GM18868 (cell line): Measurements from ENCODE around the gene C18orf32.
A peak's percentile ranks its signal among the peaks of the same experiment; 100 is the strongest.
"Not testable (repeated sequence)": the region's sequence is repeated elsewhere in the genome, so short reads cannot be mapped to it uniquely, and the experiment has no call there.

Experiments
- ATAC-seq: cut with Tn5 transposase; IDR thresholded peaks from one replicate; pipeline ENCODE4 v1.9.1; 2021; ENCODE audit warnings: mild to moderate bottlenecking, moderate library complexity; ENCODE audit not compliant: unreplicated experiment

C18orf32 gene

GRCh38 chr18:49486953-49487710 is at the start of gene C18orf32:
TSS of gene C18orf32 (minus strand) at chr18:49487234. CDS start at chr18:49483748, 3,486 bp downstream.
- ATAC-seq = peak; percentile 95

DNA sequence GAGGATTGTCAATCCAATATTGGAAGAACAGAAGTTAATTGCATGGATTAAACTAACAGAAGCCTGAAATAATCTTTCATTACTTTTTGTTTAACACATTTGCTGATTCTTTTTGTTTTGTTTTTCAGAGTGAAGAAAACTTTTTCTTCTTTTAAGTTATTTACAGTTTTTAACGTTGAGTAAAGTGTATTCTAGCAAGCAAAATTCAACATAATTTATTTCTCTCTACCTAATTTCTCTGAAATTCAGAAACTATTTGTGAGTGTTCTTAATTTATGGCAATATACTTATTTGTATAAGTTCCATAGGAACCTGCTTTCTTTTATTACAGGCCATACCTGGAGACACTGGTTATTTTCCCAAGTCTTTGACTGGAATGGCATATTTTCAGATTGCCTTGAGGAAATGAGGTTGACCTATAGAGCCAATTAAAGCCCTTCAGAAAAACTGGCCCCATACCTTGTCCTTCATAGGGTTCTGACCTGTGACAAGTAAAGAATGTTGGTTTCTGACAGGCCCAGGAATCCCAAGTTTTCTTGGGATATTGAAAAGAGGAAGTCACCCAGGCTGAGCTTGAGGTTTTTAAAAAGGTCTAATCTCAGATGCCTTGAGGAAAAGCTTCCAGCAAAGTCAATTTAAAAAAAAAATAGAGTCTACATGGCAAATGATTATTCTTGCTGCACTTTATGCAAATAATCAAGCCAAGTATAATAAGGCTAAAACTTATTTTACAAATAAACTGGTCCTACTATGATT is 48.0 kb upstream of the C18orf32 start:
- ATAC-seq = no peak

- no peak for ATAC-seq
These were observed 44.7 kb upstream of the C18orf32 start for GRCh38 chr18:49531678-49532153.

- ATAC-seq = no peak
These were observed 42.6 kb upstream of the C18orf32 start for GRCh38 chr18:49529596-49529995.

GRCh38 chr18:49527631-49528327 is 40.7 kb upstream of the C18orf32 start:
- no peak for ATAC-seq

- ATAC-seq = no peak
These were observed 38.9 kb upstream of the C18orf32 start for GRCh38 chr18:49525981-49526380.

DNA sequence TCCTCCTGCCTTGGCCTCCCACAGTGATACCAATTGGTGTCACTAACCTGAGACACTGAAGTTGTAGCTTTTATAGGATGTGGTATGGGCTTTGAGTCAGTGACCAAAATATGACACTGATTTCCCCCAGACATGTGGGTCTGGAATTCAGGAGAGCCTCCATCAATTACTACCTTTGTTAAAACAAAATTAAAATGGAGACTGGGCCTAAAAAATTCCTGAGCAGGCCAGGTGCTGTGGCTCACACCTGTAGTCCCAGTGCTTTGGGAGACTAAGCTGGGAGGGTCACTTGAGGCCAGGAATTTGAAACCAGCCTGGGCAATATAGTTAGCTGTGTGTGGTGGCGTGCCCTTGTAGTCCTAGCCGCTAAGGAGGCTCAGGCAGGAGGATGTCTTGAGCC is 37.9 kb upstream of the C18orf32 start:
- ATAC-seq = no peak

DNA sequence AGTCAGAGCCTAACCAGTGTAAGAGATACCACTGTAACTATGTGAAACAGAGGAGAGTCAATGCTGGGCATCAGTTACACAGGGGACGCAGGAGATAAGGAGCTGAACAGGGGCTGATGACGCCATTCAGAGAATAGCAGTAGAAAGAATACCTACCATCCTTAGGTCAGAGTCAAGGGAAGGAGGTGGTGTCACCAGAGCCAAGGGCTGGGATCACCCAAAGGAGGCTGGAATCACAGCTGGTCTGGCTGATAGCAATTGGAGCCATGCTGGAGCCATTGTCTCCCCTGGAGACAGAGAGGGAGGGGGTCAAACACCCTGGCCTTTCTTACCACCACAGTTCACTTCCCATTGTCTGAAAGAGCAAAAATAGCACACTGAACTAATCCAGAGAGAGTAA is 37.3 kb upstream of the C18orf32 start:
- no peak for ATAC-seq

DNA sequence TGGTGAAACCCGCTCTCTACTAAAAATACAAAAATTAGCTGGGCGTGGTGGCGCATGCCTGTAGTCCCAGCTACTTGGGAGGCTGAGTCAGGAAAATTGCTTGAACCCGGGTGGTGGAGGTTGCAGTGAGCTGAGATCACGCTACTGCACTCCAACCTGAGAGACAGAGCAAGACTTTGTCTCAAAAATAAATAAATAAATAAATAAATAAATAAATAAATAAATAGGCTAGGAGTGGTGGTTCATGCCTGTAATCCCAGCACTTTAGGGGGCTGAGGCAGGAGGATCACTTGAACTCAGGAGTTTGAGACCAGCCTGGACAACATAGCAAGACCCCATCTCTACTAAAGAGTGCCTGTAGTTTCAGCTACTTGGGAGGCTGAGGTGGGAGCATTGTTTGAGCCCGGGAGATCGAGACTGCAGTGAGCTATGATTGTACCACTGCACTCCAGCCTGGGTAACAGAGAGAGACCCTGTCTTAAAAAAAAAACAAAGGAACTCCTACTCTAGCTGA is 36.6 kb upstream of the C18orf32 start:
- not testable (repeated sequence) for ATAC-seq

DNA sequence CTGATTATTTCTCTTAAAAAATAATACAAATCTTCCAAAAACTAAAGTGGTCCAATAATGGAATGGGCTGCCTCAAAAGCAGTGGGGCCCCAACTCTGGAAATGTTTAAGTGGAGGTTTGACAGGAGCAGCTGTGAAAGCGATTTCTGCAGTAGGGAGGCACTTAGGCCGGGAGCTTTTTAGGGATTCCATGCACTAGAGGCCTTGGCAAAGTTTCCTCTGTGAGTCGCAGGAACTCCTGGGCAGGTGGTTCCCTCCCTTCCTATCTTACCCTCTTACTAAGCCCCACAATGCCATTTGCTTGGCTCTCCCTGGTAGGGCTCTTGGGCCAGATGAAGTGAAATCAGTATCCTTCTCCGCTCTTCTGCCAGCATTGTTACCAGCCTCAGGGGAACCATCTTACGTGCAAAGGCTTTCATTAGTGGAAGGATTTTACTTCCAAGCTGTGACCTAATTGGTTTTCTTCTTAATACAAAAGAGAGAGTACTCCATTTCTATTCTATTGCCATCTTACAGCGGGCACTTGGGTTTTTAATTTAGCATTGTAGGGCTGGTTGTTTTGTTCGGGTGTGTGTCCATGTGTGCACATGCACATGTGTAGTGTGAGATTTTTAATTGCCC is 34.3 kb upstream of the C18orf32 start:
- ATAC-seq = no peak

- no peak for ATAC-seq
These were observed 33.7 kb upstream of the C18orf32 start for GRCh38 chr18:49520661-49521145.

DNA sequence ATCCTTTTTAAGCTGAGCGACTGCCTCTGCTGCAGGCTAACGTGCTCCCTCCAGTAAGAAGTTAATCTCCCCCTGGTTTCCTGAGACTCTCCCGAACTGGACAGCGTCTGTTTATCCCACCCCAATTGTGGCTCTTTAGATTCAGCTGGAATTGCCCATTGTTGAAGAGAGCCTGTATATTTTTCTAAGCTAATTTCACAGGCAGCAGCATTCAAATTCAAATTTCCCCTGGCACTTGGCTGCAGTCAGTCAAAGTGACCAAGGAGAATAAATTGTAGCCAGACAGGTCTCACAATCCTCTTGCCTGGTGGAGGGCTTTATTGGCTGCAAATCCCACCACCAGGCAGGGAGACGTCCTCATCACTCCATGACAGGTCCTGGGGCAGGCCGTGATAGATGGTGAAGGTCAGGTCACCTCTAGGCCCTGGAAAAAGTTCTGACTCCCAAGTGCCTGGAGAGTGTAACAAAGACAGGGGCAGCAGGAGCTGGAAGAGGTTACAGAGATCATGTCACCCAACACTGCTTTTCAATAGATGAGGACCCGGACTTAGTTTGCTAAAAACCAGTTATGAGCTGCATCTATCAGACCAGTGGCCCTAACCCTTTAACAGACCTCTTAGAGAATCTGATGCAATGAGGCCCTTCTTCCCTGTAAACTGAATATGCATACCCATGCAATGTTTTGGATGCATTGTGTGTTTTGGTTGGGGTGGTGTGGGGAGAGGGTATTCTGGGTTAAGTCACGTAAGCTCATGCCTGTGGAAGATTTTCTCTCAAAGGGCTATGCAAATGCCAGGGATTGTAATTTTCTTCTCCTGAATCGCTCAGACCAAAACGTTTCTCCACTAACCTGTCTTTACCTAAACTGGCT is 32.3 kb upstream of the C18orf32 start:
- ATAC-seq = no peak

DNA sequence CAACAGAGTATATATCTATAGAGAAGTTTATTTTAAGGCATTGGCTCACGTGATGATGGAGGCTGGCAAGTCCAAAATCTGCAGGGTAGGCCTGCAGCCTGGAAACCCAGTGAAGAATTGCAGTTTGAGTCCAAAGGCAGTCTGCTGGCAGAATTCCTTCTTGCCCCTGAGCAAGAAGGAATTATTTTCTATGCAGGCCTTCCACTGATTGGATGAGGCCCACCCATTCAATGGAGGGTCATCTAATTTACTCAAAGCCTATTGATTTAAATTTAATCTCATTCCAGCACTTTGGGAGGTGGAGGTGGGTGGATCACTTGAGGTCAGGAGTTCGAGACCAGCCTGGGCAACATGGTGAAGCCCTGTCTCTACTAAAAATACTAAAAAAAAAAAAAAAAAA is 30.4 kb upstream of the C18orf32 start:
- no peak for ATAC-seq

- ATAC-seq = no peak
These were observed 28.5 kb upstream of the C18orf32 start for GRCh38 chr18:49515516-49515915.

GRCh38 chr18:49515003-49515402 is 28.0 kb upstream of the C18orf32 start:
- ATAC-seq = not testable (repeated sequence)

DNA sequence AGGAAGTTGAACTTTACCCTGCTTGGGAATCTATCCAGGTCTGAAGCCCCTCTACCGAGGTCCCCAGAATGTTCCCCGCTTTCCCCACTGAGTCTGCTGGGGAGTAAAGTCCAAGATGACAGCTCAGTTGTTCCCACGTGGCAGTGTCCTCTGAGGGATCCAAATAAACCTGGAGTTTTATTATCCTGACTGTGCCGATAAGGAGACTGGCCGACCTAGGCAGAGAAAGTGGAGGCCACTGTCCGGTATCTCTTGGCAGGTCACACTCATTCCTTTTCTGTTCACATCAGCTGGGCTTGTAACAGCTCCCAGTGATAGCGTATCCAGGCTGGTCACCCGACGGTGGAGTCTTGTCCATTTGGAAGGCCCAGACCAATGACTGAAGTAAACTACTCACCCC is 27.5 kb upstream of the C18orf32 start:
- ATAC-seq = no peak

DNA sequence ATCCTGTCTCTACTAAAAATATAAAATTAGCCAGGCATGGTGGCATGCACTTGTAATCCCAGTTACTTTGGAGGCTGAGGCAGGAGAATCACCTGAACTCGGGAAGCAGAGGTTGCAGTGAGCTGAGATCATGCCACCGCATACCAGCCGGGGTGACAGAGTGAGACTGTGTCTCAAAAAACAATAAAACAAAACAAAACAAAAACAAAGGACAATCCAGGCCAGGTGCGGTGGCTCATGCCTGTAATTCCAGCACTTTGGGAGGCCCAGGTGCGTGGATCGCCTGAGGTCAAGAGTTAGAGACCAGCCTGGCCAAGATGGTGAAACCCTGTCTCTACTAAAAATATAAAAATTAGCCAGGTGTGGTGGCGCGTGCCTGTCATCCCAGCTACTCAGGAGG is 25.8 kb upstream of the C18orf32 start:
- not testable (repeated sequence) for ATAC-seq

GRCh38 chr18:49510393-49511115 is 23.5 kb upstream of the C18orf32 start:
- ATAC-seq = peak; percentile 52

- not testable (repeated sequence) for ATAC-seq
These were observed 19.4 kb upstream of the C18orf32 start for GRCh38 chr18:49506438-49506837.
